HG02943 (cell line): ENCODE measurements around the gene SOAT2.

Experiments used
- ATAC-seq: cut with Tn5 transposase; IDR thresholded peaks from one replicate; pipeline ENCODE4 v1.9.1; 2021; ENCODE audit warnings: mild to moderate bottlenecking, low read depth, moderate library complexity; ENCODE audit not compliant: unreplicated experiment

SOAT2 gene

DNA sequence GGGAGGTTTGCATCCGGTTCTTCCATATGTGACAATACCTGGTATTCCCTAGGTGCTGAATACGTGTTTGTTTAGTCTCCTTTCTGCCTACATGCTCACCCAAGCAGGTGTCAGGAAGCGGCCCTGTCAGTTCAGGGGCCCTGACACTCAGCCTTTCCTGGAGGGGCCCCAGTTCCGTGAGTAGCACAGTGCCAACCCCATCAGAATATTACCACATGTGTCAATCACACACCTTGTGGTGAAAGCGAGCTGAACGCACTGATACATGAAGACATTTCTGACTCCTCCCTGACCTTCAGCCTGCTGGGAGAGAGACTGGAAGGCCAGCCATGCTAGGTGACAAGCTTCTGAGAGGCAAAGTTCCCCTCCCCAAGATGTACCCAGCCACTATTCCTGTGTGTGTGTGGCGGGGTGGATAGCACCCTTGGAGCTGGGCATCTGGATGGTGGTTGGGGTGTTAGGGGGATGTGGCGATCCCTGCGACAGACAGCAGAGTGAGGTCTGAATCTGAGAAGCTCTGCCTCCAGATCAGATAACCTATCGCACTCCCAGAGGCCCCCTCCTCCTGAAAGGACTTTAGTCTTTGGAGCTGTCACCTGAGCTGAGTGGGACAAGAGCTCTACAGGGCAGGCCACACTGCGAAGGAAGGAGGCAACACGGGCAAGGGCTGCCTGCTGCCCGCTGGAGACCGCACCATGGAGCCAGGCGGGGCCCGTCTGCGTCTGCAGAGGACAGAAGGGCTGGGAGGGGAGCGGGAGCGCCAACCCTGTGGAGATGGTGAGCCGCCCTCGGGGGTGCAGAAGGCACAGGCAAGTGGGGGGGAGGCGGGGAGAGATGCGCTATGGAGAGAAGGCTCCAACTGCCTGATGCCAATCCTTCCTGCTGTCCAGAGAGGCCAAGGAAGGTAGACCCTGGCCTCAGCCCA, at the start of gene SOAT2:
TSS of gene SOAT2 (plus strand) at position 604 of the 925 bp plus-strand sequence. CDS start at position 696, 92 bp downstream.
- ATAC-seq, result peak; percentile 59

- peak; percentile 84 for ATAC-seq
Measured at GRCh38 chr12:53054112-53054878, 49.0 kb upstream of the SOAT2 start.

- ATAC-seq, result no peak
Measured at GRCh38 chr12:53055471-53056266, 47.6 kb upstream of the SOAT2 start.

- no peak for ATAC-seq
Measured at GRCh38 chr12:53056296-53056695, 47.0 kb upstream of the SOAT2 start.

DNA sequence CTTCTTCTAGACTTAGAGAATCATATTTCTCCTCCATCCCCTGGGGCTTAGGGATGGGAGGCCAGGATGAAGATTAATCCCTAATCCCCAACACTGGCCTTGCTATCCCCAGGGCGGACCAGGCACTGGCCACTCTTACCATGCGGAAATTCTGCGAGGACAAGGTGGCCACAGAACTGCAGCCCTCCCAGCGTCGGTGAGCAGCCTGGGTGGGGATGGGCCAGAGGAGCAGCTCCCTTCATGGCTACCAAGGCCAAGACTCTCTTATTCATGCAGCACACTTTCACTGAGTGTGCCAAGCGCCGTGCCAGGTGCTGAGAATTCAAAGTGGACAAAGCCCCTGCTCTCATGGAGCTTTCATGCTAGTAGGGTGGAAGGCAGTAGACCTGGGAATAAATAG, 46.4 kb upstream of the SOAT2 start:
- no peak for ATAC-seq

DNA sequence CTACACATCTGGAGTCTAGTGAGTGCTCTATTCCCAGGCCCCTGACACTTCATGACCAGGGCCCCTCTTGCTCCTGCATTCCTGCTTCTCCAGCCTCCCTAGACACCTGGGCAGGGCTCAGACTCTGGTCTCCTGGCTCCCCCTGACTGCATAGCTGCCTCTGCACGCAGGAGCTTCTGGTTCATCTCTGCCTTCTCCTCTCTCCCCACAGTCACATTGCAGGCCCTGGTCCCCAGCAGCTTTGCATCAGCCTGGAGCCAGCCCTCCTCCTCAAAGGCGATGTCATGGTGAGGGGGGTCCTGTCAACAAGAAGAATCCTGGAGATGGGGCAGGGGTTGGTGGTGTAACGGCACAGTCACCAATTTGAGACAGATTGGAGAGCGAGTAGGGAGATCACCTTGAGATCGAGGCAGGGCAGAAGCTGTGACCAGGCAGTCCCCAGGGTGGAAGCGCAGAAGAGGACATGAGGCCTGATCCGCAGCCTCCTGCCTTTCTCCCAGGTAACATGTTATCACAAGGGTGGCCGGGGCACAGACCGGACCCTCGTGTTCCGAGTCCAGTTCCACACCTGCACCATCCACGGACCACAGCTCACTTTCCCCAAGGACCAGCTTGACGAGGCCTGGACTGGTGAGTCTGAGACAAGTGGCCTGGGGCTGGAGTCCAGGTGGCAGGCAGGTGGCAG, 45.3 kb upstream of the SOAT2 start:
- ATAC-seq, result no peak

DNA sequence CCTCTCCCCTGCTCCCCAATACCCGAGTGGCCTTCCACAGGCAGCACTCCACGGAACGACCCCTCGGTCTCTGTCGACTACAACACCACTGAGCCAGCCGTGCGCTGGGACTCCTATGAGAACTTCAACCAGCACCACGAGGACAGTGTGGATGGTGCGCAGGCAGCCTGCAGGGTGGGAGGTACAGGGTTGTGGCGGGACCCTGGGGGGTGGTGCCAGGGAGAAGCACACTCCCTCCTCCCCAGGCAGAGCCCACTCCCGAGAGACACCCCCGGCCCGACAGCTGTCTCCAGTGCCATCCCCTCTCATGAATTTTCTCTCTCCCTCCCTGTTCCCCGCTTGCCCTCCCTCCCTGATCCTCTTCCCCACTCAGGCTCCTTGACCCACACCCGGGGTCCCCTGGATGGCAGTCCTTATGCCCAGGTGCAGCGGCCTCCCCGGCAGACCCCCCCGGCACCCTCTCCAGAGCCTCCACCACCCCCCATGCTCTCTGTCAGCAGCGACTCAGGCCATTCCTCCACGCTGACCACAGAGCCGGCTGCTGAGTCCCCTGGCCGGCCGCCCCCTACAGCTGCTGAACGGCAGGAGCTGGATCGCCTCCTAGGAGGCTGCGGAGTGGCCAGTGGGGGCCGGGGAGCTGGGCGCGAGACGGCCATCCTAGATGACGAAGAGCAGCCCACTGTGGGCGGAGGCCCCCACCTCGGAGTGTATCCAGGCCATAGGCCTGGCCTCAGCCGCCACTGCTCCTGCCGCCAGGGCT, 44.4 kb upstream of the SOAT2 start:
- ATAC-seq, result no peak

DNA sequence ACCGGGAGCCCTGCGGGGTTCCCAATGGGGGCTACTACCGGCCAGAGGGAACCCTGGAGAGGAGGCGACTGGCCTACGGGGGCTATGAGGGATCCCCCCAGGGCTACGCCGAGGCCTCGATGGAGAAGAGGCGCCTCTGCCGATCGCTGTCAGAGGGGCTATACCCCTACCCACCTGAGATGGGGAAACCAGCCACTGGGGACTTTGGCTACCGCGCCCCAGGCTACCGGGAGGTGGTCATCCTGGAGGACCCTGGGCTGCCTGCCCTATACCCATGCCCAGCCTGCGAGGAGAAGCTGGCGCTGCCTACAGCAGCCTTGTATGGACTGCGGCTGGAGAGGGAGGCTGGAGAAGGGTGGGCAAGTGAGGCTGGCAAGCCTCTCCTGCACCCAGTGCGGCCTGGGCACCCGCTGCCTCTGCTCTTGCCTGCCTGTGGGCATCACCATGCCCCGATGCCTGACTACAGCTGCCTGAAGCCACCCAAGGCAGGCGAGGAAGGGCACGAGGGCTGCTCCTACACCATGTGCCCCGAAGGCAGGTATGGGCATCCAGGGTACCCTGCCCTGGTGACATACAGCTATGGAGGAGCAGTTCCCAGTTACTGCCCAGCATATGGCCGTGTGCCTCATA, 43.7 kb upstream of the SOAT2 start:
- no peak for ATAC-seq

DNA sequence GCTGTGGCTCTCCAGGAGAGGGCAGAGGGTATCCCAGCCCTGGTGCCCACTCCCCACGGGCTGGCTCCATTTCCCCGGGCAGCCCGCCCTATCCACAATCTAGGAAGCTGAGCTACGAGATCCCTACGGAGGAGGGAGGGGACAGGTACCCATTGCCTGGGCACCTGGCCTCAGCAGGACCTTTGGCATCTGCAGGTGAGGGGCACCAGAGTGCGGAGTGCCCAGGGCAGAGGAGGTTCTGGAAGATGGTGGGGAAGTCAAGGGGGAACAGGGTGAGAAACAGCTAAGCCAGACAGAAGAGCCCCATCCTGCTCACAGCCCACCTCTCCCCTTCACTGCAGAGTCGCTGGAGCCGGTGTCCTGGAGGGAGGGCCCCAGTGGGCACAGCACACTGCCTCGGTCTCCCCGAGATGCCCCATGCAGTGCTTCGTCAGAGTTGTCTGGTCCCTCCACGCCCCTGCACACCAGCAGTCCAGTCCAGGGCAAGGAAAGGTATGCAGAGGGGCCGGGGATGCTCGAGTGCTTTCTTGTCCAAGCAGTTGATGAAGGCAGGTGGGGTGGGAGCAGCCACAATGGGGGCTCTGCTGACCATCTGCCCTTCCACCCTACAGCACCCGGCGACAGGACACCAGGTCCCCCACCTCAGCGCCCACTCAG, 43.1 kb upstream of the SOAT2 start:
- ATAC-seq, result no peak

GRCh38 chr12:53060721-53061276, 42.5 kb upstream of the SOAT2 start:
- ATAC-seq, result no peak

GRCh38 chr12:53061404-53062010, 41.8 kb upstream of the SOAT2 start:
- no peak for ATAC-seq

DNA sequence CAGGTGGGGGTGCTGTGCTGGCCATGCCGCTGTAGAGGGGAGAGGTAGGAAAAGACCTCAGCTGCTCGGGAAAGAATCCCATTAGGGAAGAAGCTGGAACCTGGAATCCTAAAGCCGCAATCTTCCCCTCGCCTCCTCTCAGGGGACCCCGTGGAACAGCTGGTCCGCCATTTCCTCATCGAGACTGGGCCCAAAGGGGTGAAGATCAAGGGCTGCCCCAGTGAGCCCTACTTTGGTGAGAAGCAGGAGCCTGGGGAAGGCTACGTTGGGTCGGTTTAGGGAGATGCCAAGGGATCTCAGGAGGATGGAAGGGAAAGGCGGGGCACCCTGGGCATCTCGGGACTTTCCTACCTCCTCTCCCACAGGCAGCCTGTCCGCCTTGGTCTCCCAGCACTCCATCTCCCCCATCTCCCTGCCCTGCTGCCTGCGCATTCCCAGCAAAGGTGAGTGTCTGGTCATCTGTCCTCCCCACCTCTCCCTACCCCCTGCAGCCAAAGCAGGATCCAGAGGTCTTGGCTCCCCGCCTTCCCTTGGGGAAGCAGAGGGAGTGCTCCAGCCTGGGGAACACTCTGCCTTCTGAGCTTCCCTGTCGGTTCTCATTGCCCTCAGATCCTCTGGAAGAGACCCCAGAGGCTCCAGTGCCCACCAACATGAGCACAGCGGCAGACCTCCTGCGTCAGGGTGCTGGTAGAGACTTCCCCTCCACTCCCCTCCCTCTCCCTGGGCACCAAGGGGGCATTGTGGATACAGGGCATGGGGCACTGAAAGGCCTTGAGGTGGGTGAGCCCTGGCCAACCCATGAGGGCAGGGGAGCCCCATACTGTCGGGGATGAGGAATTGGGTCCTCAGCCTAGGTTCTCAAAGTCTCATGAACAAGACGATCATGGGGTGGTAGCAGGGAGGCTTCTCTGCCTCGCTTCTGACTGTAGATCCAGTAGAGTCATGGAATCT, 41.0 kb upstream of the SOAT2 start:
- ATAC-seq, result no peak

- no peak for ATAC-seq
Measured at GRCh38 chr12:53062977-53063707, 40.1 kb upstream of the SOAT2 start.

GRCh38 chr12:53063708-53064612, 39.3 kb upstream of the SOAT2 start:
- no peak for ATAC-seq
